ENCODE measurements around the gene ACBD6.
A peak's percentile ranks its signal among the peaks of the same experiment; 100 is the strongest.

ACBD6 gene

GRCh38 chr1:180524915-180525714 is 22.7 kb upstream of the ACBD6 start:
- DNase-seq = no peak

DNA sequence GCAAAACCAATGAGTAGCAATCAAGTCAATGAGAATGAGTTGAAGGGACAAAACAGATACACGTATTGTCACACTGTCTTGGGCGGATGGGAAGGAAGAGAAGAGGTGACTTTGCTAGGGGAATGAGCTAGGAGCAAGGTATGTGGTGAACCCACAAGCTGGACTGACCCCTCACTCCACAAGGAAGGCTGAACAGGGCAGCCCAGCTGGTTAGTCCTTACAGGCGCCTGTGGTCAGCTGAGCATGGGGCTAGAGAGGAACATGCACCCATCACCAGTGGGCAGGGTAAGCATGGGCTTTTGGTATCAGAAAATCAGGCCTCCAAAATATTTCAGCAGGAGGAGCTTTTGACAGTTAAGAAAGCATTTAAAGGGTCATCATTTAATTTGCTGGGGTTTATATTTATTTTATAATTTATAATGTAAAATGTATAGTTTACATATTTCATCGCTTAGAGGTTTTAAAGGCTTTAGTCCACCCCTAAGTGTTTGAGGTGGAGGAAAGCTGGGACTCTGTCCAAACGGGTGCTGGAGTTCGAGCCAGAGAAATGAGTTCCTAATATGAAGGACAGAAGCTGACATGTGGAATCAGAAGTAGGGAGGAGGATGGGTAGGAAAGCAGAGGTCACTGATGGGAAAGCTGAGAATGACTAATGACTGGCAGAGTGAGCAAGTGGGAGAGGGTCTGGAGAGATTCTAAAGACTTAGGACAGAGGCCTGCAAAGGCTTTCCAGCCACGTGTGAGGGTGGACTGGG is 22.0 kb upstream of the ACBD6 start:
- no peak for DNase-seq

- DNase-seq = no peak
Observed at GRCh38 chr1:180522213-180522515, 19.8 kb upstream of the ACBD6 start.

GRCh38 chr1:180521474-180522212 is 19.3 kb upstream of the ACBD6 start:
- no peak for DNase-seq

DNA sequence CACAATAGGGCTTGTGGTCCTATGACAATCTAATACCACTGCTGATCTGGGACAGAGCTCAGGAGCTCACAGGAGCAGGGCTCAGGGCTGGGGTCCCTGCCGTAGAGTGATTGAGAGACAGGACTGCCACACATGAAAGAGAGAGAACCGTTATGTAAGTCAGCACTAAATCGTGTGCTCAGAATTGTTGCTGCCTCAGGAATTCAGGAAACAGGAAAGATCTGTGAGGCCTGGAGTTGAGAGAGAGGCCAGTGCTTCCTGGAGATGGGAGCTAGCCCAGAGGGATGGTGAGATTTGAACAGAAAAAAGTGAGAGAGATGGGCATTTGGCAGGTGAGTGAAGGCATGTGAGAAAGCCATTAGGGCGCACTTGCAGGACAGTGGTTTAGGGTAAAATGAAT is 17.5 kb upstream of the ACBD6 start:
- no peak for DNase-seq

DNA sequence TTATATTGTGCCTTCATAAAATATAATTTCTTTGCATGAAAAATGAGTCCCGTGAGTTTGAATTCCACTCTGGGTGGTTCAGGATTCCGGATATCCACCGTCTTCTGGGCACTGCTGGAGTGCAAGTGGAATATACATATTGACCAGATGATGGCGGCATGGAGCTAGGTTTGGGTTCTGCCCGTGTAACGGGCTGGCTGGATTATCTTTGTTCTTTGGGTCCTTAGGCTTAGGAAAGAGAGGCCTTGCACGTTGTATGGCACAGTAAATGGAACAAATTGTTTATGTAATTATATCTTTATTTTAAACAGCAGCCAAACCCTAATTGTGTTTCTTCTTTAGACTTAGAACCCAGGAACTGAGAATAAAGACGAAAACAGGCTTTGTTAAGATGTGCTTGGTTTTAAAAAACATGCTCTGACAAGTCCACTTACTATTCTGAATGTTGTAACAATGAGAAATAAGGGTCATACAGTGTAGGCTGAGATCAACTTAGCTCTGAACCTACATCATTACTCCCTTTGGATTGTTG is 13.5 kb upstream of the ACBD6 start:
- peak; percentile 94 for DNase-seq

- DNase-seq = no peak
Observed at GRCh38 chr1:180515364-180515763, 13.0 kb upstream of the ACBD6 start.

DNA sequence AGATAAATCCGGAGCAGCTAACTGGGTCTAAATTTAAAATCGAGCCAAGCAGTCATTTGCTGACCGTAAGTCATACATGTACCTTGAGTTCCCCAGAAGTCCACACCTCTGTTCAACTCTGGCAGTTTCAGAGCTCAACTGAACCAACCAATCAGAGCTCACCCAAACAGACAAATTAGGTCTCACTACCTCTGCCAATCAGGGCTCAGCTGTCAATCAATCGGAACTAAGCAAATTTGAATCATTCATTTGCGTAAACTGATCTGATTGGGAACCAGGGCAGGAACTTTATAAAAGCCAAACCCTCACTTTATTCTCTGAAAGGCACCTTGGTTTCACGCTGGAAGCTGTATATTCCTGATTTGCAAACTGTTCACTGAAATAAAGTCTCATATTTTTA is 11.2 kb upstream of the ACBD6 start:
- DNase-seq = peak; percentile 88

DNA sequence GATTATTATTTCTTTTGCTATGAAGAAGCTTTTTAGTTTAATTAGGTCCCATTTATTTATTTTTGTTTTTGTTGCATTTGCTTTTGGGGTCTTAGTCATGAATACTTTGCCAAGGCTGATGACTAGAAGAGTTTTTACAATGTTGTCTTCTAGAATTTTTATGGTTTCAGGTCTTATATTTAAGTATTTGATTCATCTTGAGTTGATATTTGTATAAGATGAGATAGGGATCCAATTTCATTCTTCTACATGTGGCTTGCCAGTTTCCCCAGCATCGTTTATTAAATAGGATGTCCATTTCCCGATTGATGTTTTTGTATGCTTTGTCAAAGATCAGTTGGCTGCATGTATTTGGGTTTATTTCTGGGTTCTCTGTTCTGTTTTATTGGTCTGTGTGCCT is 8.5 kb upstream of the ACBD6 start:
- DNase-seq = no peak

DNA sequence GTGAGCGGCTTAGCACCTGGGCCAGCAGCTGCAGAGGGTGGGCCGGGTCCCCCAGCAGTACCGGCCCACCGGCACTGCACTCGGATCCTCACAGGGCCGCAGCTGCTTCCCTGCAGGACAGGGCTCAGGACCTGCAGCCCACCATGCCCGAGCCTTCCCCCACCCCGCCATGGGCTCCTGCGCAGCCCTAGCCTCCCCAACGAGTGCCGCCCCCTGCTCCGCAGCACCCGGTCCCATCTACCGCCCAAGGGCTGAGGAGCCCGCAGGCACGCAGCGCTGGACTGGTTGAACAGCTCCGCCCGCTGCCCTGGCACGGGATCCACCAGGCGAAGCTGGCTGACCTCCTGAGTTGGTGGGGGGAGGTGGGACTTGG is 6.3 kb upstream of the ACBD6 start:
- no peak for DNase-seq

DNA sequence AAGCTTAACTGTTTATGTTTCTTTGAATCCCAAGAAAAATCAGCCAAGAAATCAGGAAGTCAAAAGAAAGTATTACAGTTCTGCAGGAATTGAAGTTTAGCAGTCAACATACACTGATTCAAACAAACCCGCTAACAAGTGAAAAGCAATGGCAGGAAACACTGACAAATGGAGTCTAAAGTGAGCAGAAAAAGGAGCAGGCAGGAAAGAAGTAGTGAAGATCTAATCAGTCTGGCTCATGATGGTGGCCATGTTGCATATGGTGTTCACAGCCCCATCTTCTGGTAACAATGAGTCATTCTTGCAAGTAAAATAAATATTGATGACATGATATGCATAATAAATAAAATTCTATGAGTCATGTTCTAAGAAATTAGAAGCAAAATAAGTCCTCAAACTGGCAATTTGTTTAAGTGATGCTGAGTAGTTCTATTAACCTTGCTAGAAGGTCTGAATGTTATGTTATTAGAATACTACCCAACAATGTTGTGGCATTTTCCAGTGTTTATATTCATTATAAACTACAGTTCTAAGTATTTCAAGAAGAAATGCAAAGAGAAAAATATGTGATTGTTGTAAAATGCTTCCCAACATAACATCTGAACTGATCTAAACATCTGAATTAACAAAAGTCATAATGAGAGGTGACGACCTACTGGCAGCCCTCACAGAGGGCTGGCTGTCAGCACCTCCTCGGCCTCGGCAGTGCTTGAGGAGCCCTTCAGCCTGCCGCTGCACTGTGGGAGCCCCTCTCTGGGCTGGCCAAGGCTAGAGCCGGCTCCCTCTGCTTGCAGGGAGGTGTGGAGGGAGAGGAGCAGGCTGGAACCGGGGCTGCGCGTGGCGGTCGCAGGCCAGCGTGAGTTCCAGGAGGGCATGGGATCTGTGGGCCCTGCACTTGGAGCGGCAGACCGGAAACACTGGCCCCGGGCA is 5.7 kb upstream of the ACBD6 start:
- no peak for DNase-seq

- DNase-seq = no peak
Observed at GRCh38 chr1:180505732-180506335, 3.5 kb upstream of the ACBD6 start.

DNA sequence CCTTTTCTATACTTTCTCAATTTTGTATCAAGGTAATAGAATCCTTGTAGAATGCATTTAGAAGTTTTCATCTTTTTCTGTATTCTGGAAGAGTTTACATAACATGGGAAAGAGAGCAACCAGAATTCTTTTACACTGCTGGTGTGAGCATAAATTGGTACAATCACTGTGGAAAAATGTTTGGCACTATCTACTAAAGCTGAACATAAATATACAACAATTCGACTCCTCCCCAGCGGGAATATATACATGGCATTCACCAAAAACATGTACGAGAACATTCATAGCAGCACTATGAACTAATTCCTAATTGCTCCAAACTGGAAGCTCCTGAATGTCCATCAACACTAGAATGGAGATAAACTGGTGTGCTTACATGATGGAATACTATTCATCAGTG is 1.8 kb upstream of the ACBD6 start:
- no peak for DNase-seq

- peak; percentile 45 for DNase-seq
Observed at GRCh38 chr1:180503280-180503862, 994 bp upstream of the ACBD6 start.

GRCh38 chr1:180501865-180502360 is 464 bp downstream of the ACBD6 start:
- DNase-seq = no peak

DNA sequence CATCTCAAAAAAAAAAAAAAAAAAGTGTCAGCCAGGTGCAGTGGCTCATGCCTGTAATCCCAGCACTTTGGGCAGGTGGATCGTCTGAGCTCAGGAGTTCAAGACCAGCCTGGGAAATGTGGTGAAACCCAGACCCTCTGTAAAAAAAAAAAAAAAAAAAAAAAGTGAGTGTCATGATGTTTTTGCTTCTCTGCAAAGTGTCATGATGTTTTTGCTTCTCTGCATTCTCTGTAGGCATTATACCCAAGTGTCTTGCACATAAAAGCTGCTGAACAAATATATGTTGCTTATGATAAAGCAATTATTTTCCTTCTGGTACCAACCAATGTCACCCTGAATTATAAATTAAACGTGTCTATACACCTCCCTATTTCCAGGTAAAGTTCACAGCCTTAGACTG is 1.7 kb downstream of the ACBD6 start:
- DNase-seq = no peak

- no peak for DNase-seq
Observed at GRCh38 chr1:180498594-180498993, 3.8 kb downstream of the ACBD6 start.

GRCh38 chr1:180497826-180498225 is 4.6 kb downstream of the ACBD6 start:
- DNase-seq = no peak

DNA sequence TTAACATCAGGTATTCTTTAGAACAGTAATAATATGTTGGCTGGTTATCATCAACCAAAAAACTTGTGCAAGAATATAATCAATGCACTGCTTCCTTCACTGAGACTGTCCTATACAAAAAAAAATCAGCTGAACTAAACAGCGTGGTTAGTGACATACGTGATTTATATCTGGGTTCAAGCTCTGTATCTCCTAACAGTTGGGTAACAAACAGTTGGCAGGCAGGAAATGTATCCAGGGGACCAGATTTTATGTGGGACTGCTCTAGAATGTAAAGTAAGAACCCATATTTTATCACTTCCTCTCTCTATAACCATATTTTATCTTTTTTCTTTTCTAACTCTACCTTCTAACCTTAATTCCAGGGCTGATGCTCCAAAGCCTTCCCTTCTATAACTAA is 8.0 kb downstream of the ACBD6 start:
- DNase-seq = no peak

- no peak for DNase-seq
Observed at GRCh38 chr1:180489976-180490375, 12.4 kb downstream of the ACBD6 start.

- no peak for DNase-seq
Observed at GRCh38 chr1:180489313-180489712, 13.1 kb downstream of the ACBD6 start.

- no peak for DNase-seq
Observed at GRCh38 chr1:180488661-180489060, 13.7 kb downstream of the ACBD6 start.
